Peyer's patch (tissue), 4 donors: Measurements from ENCODE around the gene GUCA2B. TPM values are rescaled to one million over a fixed set of nuclear protein-coding genes. Genes with fewer than 3 reads are reported as not detected.

ENCODE experiments used
- DNase-seq, 3 donors: peaks; one replicate each; pipeline ENCODE4 v3.0.0-alpha.2; 2017 to 2019
- H3K27ac ChIP-seq, 4 donors: fragments of 200-600 bp; sonication (generic); one replicate each; pipeline ENCODE4 v1.5.1; 2016 to 2019
- H3K27me3 ChIP-seq, 2 donors: fragments of 200-600 bp; sonication (generic); one replicate each; pipeline ENCODE4 v1.5.1; 2019
- H3K36me3 ChIP-seq, 3 donors: fragments of 200-600 bp; sonication (generic); one replicate each; pipeline ENCODE4 v1.5.1; 2016 to 2019
- H3K4me1 ChIP-seq, 4 donors: fragments of 200-600 bp; sonication (generic); one replicate each; pipeline ENCODE4 v1.5.1; 2016 to 2019
- H3K4me3 ChIP-seq, 4 donors: fragments of 200-600 bp; sonication (generic); 1 replicate in 3 of 4; 2 replicates in 1 of 4; pipeline ENCODE4 v1.5.1; 2016 to 2019; ENCODE audit warnings: mild to moderate bottlenecking in 1 of 4
- H3K9me3 ChIP-seq, 4 donors: fragments of 200-600 bp; sonication (generic); one replicate each; pipeline ENCODE4 v1.5.1; 2016 to 2019; ENCODE audit warnings: mild to moderate bottlenecking in 1 of 4
- POLR2A ChIP-seq, 2 donors: fragments of 450-650 bp; IDR thresholded peaks; one replicate each; pipeline ENCODE4 v1.5.1; 2017; ENCODE audit warnings: antibody characterized with exemption in 2 of 2, mild to moderate bottlenecking in 2 of 2, moderate library complexity in 2 of 2
- total RNA-seq, 4 donors: library from RNA; depleted of rRNA; stranded (reverse); fragments of >200 nt; gene quantifications; one replicate each; pipeline ENCODE4 v1.1.0, GENCODE V29; 2016
- TF ChIP-seq, protein P1 (sequence below), 6 experiments: fragments of 450-650 bp in 4 of 6; fragments of 200-600 bp in 2 of 6; sonication (generic) in 1 of 6; IDR thresholded peaks; one replicate each; pipeline ENCODE4 v1.5.1; 2017 to 2019; ENCODE audit warnings: antibody characterized with exemption in 6 of 6, mild to moderate bottlenecking in 3 of 6, moderate library complexity in 1 of 6

The GUCA2B gene
- total RNA-seq, 4 donors from 2014 or later = 35.5 to 708 (median 256) TPM

DNA sequence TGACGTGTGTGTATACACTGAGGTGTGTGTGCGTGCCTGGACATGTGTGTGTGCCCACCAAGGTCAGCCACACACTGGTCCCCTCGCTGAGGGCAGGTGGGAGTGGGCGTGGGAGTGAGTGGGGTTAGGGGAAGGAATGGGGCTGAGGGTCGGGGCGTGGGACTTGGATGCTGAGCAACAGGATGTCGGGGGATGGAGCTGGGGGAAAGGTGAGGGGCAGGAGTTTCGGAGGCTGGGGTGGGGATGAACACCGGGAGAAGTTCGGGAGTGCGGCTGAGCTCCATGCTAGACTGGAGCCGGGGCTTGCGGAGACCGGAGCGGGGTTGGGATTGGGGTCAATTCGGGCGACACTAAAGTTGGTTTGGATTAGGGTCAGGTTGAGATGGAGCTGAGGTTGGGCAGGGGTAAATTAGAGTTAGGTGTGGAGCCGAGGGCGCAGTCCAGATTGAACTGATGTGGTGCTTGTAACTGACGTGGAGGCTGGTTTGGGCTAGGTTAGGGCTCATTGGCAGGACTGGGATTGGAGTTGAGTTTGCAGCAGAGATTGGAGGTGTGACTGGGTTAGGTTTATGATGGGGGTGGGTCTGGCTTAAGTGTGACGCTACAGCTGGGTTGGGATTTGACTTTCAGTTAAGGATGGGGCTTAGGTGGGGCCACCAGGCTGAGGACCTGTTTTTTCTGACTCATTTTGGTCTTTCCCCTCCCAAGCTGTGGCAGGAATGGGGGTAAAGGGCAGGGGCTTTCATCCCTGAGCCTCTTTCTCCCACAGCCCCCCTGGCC lies 14.6 kb downstream of the GUCA2B start:
- Histone ChIP-seq H3K4me3 (no peak overlapping the region), H3K27ac (no peak overlapping the region), H3K9me3 (no peaks in the 10 kb centered on the region), H3K4me1 (peaks cover 0 to 8% (median under 1%) of the 10 kb centered on the region in 4 donors), H3K27me3 (no peaks in the 10 kb centered on the region), H3K36me3 (no peaks in the 10 kb centered on the region)
- TF ChIP-seq POLR2A (IDR thresholded peaks at IDR 0.05) = no peak
- TF ChIP-seq, protein P1, sequence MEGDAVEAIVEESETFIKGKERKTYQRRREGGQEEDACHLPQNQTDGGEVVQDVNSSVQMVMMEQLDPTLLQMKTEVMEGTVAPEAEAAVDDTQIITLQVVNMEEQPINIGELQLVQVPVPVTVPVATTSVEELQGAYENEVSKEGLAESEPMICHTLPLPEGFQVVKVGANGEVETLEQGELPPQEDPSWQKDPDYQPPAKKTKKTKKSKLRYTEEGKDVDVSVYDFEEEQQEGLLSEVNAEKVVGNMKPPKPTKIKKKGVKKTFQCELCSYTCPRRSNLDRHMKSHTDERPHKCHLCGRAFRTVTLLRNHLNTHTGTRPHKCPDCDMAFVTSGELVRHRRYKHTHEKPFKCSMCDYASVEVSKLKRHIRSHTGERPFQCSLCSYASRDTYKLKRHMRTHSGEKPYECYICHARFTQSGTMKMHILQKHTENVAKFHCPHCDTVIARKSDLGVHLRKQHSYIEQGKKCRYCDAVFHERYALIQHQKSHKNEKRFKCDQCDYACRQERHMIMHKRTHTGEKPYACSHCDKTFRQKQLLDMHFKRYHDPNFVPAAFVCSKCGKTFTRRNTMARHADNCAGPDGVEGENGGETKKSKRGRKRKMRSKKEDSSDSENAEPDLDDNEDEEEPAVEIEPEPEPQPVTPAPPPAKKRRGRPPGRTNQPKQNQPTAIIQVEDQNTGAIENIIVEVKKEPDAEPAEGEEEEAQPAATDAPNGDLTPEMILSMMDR (IDR thresholded peaks at IDR 0.05) = no peak
- DNase-seq = no peak

DNA sequence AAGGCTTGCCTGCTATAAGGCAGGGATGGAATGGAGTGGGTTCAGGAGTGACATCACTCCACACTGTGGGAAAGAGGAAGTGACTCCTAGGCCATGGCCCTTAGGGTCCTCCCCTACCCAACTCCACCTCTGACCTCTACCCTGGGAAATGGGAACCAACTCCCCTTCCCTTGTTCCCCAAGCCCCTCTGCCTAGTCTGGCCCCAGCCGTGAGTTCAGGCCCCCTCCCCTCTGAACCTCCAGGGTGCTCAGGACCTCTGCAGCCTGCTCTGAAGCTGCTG lies 15.1 kb downstream of the GUCA2B start:
- H3K36me3 ChIP-seq = no peaks in the 10 kb centered on the region
- H3K4me1 ChIP-seq = peaks cover 0 to 13% (median 4%) of the 10 kb centered on the region in 4 donors
- no peaks in the 10 kb centered on the region for H3K27me3 ChIP-seq
- H3K4me3 ChIP-seq = no peak overlapping the region
- no peak for DNase-seq
- H3K9me3 ChIP-seq = no peaks in the 10 kb centered on the region
- no peak for TF ChIP-seq POLR2A (IDR thresholded peaks at IDR 0.05)
- TF ChIP-seq, protein P1 (IDR thresholded peaks at IDR 0.05) = no peak
- H3K27ac ChIP-seq = no peak overlapping the region

DNA sequence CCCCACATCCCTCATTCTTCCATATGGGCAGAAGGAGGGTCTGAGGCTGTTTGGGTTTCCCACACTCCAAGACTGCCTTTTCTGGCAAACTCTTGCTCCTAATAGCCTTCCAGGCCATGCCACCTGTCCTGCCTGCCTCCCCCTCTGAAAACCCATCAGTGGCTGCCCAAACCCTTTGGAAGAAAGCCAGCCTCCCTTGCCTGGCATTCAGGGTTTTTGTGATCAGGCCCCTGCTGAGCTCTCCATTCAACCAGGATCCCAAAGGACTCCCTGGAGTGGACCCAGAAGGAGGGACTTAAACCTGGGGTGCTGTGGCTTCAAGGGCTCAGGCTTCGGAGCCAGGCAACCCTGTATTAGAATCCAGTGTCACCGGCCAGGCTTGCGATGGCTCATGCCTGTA lies 15.6 kb downstream of the GUCA2B start:
- Histone ChIP-seq H3K27me3 (no peaks in the 10 kb centered on the region), H3K36me3 (no peaks in the 10 kb centered on the region), H3K4me1 (peaks cover 0 to 14% (median 4%) of the 10 kb centered on the region in 4 donors), H3K9me3 (no peaks in the 10 kb centered on the region), H3K4me3 (no peak overlapping the region), H3K27ac (no peak overlapping the region)
- DNase-seq = no peak
- TF ChIP-seq, protein P1 (IDR thresholded peaks at IDR 0.05) = no peak
- TF ChIP-seq POLR2A (IDR thresholded peaks at IDR 0.05) = no peak

DNA sequence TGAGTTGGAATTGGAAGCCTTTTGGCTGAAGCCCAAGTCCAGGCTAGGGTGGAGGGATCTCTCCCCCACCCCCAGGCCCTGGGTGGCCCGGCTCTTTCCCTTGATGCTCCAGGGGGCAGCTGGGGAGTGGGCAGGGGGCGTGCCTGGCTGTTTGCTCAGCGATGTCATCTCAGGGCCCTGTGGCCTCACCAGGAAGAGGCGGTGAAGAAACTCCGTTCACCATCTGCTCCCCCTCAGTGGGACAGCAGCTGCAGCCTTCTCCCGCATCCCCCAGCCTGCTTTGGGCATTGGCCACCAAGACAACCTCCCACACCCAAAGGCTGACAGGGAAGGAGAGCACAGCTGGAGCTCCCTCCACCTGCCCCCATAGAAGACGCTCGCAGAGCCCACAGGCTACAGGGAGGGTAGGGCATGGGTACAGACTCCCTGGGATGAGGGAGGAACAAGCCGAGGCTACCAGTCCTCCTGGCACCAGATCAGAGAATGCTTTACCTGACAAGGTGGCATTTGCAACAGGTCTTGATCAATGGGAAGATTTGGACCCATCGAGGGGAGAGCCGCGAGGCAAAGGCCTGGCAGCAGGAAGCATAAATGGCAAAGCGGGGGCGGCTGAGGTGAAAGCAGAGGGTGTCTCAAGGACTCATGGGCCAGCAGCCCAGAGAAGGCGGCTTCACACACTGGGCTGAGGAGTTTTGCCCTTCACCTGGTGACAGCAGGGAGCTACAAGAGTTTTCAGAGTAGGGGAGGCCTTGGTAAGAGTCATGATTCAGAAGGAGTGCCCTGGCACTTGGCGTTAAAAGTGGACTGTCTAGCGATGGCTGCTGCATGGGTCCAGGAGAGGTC lies 17.8 kb downstream of the GUCA2B start:
- H3K9me3 ChIP-seq = no peaks in the 10 kb centered on the region
- no peaks in the 10 kb centered on the region for H3K27me3 ChIP-seq
- DNase-seq = no peak
- no peaks in the 10 kb centered on the region for H3K36me3 ChIP-seq
- no peak overlapping the region for H3K4me3 ChIP-seq
- peak overlapping the region in 1 of 4 donors; percentile 8 for H3K27ac ChIP-seq
- TF ChIP-seq POLR2A (IDR thresholded peaks at IDR 0.05) = no peak
- TF ChIP-seq, protein P1 (IDR thresholded peaks at IDR 0.05) = no peak
- H3K4me1 ChIP-seq = peaks cover 0 to 14% (median 4%) of the 10 kb centered on the region in 4 donors

DNA sequence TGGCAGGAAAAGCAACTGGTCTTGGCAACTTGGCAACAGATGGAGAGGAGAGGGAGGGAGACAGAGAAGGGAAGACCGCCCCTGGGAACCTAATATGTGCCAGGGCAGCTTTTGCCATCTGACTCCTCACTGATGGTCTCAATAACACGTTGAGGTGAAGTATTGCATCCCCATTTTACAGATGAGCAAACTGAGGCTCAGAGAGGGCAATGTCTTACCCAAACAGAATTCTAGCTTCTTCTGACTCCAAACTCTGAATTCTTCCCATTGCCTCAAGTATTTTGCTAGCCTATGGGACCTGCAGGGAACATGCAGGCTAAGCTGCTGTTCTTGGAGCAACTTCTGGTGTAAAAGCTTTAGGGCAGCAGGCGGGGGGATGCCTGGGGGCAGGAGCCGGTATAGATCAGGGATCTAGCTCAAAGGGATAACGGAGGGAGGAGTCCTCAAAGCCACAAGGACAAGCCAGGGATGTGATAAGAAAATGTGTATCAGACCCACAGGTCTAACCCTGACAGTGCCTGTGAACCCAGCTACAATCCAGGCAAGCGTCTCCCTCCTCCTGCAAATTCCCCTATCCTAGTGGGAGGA lies 18.6 kb downstream of the GUCA2B start:
- TF ChIP-seq POLR2A (IDR thresholded peaks at IDR 0.05) = no peak
- TF ChIP-seq, protein P1 (IDR thresholded peaks at IDR 0.05) = no peak
- Histone ChIP-seq H3K9me3 (no peaks in the 10 kb centered on the region), H3K27ac (peak overlapping the region in 3 of 4 donors; percentile 44 to 94 (median 81)), H3K36me3 (no peaks in the 10 kb centered on the region), H3K27me3 (no peaks in the 10 kb centered on the region), H3K4me3 (no peak overlapping the region), H3K4me1 (peaks cover 0 to 14% (median 4%) of the 10 kb centered on the region in 4 donors)
- DNase-seq = no peak
